ENCODE measurements around the gene XPO6.

XPO6 gene

DNA sequence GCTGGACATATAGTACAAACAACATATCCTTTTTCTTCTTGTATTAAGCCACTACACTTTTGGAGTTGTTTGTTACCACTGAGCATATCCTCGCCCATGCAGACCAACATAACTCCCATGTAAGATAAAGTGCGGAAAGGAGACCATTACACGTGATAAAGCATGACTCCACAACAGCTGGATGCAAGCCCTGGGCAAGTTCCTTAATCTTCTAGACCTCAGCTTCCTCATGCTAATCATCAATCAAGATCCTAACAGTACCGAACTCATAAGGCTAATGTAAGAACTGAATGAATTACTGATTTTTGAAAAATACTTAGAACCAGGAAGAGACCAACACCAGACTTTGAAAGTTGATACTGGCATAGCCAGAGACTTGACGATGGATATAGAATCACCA is 101.3 kb downstream of the XPO6 start:
- no peak for DNase-seq (ENCODE audit: low spot score)

DNA sequence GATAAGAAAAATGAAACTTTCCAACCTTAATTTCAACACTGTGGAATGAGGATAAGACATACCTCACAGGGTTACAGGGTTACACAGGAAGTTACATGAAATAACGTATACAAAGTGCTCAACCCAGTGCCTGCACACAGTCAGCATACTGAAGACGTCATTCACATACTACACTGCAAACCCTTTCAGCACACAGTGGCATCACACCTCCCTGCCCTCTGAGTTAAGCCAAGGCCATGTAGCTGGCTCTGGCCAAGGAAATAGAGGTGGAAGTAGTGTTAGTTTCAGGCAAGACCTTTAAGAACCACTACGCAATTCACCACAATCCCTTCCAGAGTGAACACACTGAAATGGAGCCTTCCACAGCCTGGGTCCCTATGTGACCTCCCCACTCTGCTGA is 101.7 kb downstream of the XPO6 start:
- DNase-seq (ENCODE audit: low spot score), result no peak

DNA sequence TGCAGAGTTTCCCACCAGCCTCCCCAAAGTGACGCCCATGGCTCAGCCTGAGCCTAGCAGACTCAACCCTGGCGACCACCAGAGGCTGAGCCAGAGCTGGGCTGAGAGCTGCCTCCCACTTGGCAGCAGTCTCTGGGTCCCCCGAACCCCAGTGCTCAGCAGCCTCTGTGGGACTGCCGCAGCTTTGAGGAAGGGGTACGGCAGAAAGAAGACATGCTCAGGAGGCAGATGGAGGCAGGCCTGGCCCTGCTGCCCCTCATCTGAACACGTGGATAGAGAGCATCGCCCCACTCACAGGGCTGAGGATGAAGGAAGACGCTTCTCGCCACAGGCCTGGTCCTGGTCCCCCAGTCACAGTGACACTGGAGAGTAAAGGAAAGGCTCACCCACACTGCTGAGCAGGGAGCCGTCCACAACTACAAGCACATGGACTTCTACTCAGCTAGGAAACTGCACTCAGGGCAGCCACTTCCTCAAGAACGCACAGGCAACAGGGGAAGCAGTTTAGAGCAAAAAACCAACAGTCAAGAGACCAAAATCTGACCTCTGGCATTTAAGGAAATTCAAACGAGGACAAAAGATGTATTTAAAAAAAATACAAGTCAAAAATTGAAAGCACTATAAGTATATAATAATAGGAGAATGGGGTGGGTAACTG is 103.0 kb downstream of the XPO6 start:
- DNase-seq (ENCODE audit: low spot score), result no peak

DNA sequence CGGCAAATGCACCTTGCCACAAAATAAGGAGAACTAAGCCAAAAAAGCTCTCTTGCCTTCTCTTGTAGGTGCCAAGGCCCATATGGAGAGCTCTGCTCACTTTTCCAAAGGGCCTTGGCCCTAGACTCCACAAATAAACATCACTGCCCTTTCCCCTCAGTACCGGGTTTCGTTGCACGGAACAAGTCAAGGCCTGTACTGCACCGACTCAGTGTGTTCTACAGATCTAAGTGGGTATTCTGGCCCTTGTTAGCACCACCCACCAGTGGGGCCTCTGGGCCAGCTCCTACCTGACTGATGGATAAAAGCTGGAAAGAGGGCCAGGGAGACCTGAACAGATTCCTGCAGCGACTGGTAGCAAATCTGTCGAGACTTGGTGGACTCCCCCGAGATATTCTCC is 104.5 kb downstream of the XPO6 start:
- DNase-seq (ENCODE audit: low spot score), result no peak

DNA sequence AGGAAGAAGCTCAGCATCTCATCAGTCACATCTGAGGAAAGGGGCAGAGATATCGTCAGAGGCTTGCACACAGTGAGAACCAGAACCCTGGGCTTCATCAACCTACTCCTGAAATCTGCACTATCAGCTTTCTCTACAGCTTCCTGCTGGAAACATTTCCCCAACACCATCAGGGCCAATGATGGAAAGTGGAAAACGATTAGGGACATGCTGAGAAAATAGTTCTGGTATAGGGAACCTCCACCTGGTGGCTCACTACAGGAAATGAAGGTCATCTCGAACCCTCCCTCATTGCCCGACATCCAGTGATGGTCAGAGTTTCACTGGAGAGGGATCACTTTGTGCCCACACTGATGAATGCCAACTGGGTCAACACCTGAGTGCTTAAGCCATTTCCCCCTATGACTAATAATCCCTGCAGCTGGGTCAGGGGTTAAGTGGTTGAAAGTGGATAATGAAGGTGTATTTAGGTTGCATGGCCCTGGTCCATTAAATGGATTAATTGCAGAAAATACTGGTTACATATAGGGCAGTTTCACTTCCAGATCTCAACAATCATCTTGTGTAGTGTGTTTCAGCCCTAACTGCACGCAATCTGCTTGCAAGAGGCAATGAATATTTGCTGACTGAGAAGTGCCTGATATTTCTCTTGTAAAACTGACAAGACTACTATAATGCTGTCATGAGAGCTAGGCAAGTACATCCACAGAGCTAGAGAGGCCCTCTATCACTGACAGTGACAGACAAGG is 105.1 kb downstream of the XPO6 start:
- no peak for DNase-seq (ENCODE audit: low spot score)

DNA sequence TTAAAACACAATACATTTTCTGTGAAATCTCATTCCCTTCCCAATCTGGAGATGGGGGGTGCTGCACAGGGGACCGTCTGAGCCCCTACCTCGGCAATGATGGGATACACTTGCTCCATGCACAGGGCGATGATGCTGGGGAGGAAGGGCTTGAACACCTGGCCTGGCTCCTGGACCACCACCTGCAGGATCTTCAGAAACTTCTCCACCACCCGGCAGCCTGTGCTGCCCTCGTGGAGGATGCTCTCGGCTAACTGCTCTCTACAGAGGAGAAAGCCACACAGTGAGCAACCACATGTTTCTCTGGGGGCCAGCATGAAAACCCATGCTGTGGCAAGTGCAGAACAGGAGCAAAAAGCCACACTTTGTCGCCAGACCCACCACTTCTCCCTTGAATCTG is 105.8 kb downstream of the XPO6 start:
- no peak for DNase-seq (ENCODE audit: low spot score)

DNA sequence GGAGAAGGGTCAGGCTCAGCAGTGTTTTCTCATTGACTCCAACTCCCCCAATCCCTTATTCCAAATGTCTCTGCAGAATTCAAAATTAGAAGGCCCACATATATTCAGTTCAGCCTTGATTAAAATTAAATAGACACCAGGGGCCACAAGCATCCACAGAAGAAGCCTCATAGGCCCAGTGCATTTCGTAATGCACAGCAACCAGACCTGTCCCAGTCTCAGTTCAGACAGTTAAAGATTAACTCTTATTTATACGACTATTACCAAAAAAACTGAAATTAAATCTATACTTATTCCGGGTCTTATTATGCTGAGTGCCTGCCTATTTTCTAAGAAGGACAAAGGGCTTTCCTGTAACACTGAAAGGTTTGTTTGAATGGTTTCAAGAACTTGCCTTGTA is 106.5 kb downstream of the XPO6 start:
- DNase-seq (ENCODE audit: low spot score), result no peak

DNA sequence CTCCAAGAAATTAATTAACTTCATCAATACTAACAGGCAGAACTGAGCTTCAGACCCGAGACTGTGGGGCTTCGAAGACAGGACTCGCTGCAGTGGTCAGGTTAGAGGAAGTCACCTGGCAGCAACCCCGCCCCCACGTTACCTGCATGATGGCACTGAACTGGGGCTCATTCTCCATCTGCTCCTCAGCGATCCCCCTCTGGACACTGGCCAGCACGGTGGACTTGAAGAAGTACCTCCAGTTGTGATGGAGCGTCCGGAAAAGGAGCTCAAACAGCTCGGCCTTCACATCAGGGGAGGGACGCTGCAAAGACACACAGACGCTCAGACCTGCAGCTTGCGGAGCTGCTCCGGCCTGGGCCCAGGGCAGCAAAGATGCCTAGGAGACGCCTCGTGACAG is 107.4 kb downstream of the XPO6 start:
- no peak for DNase-seq (ENCODE audit: low spot score)

DNA sequence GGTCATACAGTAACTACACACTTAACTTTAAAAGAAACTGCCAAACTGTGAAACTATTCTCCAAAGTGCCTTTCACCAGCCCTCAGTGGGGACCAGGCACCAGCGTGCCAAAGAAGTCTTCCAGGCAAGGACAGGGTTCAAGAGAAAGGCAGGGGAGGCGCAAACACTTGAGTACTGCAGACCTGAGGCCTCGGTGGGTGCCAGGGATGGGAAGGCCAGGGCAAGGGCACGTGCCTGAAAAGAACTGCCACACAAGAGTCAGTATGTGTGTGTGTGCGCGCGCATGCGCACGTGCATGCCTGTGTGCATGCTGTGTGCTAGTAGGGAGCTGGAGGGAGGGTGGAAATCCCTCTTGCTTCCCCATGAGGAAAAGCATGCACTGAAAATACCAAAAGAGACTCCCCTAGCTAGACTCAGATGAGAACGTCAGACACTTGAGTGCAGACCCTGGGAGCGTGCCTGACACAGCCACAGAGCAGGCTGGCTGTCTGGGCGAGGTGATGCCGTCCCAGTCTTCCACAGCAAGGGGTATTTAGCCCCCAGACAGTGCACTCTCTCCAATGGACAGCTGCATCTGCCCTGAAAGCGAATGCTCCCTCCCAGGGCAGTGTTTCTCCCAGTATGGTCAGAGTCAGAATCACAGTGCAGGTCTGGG is 108.1 kb downstream of the XPO6 start:
- no peak for DNase-seq (ENCODE audit: low spot score)

DNA sequence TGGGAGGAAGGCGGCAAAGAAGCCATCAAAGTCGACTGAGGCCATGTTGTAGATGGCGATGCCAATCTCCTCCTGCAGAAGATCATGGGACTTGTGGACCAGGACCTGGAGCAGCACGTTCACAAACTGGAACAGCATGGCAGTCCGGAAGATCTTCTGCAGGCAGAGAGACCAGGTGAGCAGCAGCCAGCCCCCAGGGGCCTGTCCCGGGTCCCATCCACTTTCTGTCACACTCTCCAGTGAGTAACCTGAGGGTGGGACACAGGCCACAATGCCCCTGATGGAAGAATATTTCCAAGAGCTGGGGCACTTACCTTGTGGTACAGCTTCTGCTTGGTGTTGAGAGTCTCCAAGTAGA is 110.3 kb downstream of the XPO6 start:
- DNase-seq (ENCODE audit: low spot score), result no peak

DNA sequence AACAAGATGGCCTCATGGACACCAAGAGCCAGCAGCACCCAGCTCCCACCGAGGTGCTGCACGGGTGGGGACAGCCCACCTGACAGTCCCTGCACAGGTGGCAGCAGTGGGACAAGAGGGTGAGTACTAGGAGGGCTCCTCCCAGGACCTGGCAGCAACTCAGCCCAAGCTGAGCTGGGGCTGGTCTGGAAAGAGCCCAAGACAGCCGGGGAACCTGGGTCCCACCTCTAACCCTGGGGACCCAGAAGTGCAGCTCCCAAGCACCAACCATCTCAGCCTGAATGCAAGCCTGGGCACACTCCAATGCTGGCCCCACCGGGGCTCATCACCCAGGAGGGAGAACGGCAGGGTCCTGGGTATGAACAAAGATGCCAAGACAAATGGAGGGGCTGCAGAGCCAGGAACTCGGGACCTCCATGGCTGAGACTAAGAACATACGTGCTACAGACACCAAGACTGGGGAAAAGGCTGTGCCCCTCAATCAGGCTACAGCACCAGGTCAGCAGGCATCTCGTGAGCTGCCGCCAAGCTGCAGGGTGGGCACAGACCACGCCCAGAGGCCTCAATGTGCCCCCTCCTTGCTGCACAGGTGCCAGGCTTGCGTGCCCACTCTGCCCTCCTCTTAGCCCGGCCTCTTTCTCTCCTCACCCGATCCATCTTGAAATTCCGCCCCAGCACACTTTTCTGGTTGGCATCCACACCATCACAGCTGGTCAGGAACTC is 110.8 kb downstream of the XPO6 start:
- DNase-seq (ENCODE audit: low spot score), result no peak

DNA sequence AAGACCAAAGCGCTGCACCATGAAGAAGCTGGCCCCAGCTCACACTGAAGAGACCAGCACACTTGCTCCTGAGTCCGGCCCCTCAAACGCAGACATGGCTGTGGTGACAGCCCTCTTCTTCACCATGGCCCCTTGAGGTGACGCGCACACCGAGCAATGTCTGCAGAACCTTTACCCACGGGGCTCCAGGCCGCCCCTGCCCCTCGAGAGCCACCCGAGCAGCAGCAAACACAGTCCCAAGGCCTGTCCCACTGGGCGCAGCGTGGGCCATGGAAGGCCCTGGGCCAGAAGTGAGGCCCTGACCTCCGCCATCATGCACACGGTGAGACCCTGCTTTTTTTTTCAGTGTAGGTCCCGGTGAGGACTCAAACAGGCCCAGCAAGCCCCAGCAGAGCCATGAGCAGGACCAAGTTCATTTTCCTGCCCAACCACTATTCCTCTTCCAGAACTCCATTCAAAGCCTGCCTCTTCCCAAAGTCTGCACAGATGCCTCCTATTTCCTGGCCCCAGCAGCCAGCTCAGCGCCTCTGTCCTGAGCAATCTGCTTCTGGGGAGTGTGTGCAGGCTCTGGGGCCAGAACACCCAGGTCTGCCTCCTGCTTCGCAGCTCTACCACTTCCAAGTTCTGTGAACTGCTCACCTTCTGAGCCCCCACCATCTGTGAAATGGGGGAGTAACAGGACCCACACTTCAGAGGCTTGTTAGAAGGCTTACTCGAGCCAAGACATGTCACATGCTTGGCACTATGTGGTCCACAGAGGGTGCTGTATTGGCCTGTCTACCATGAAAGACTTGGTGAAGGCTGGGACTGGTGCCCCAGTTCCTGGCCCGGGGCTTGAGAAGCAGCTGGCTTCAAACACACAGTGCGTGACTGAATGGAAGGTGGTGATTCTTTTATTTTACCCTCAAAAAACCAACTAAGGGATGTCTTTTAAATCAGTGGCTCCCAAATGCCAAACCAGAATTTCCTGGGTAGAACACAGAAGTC is 112.5 kb downstream of the XPO6 start:
- no peak for DNase-seq (ENCODE audit: low spot score)

DNA sequence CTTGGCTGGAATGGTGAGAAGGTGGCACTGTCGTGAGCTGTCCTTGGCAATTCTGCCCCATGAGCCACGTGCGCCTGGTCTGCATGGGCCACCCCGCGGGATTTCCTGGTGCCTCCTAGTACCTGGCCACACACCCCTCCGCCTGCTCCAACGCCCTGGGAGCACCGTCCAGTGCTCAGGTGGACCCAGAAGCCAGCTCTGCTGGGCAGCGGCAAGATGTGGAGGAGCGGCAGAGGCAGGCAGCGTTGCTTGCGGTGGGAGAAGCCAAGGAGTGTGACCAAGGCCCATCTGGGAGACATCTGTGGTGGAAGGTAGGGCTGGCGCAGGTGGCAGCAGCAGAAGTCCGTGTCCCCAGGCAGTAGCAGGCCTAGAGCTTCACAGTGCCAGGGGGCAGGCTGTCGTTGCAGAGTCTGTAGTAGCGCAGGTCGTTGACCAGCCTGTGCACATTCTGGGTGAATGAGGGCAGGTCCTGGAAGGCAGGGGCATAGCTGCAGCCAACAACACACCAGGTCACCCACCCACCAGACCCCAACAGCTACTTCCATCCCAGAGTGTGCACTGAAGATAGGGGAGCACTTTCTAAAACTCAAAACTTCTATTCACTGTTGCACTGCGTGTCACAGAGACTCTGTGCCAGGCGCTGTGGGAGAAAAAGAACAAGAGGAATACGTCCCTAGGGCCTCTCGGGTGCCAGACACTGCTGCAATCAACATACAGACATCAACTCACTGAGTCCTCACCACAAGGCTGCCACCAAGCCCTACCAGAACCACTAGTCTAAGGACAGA is 113.4 kb downstream of the XPO6 start:
- DNase-seq (ENCODE audit: low spot score), result no peak

DNA sequence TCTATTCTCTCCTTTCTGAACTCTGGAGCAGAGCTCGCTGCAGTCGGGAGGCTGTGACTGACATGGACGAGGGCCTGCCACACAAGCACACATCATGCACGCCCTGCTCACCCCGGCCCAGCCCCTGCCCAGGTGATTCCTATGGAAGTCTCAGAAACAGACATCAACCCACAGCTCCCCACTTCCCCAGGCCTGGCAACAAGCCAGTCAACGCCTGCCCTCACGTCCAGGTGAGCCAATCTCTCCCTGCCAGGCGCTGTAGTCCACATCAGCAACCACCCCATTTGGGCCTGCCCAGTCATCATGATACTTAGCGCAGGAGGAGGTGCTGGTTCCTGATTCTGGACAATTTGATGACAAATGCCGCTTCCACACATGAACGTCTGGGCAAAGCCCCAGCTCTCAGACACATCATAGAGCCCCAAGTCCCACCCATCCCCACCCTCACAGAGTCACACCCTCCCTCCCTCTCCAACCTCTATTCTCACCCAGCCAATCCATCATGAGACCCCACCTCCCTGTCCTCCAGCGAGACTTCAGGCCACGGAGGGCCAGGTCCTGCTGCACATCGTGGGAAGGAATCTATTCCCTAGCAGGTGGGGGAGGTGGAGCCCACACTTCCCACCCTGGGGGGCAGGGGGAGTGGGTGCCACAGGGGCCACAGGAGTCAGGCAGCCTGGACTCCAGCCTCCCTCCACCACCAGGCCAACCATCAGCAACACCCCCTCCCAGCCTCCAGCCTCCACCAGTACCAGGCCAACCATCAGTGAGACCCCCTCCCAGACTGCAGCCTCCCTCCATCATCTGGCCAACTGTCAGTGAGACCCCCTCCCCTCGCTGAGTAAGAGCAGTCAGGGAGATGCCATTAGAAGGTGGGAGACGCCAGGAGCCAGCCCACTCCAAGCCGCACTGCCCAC is 114.5 kb downstream of the XPO6 start:
- no peak for DNase-seq (ENCODE audit: low spot score)

DNA sequence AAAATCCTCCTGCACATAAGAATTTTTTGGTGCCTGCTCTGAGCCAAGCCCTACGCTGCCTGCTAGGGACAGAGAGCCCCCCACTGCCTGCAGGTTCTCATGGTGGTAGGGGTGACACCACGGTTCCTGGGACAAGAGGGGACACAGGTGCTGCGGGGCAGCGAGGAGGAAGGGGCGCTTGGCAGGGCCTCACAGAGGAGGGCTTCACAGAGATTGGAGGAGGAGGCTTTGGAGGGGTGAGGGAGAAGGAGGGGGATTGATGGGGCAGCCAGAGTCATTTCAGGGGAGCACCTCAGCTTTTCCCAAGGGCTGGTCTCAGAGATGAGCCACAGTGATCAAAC is 118.4 kb downstream of the XPO6 start:
- no peak for DNase-seq (ENCODE audit: low spot score)

DNA sequence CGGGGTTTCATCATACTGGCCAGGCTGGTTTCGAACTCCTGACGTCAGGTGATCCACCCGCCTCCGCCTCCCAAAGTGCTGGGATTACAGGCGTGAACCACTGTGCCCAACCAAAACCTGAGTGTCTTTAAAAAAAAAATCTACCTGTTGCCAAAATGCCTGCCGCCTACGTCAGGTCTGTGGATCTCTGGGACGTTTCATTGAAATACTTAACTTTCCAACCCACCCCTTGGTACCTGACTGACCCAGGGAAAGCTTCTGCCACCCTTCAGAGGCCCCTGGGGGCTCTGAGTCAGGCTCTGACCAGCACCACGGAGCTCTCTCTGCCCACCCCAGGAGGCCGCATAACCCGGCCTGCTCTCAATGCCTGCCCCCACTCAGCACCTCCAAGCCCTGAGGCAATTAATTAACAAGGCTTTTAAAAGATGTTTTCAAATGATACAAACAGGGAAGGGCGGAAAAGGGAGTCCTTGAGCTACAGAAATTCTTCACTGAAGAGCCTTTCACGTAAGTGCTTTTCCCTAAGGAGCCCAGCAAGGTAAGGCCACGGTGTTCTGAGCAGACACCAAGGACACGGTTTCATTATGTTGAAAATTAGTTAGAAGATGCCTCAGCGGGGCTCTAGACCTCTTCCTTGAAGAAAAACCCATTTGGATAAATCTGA is 118.9 kb downstream of the XPO6 start:
- no peak for DNase-seq (ENCODE audit: low spot score)

DNA sequence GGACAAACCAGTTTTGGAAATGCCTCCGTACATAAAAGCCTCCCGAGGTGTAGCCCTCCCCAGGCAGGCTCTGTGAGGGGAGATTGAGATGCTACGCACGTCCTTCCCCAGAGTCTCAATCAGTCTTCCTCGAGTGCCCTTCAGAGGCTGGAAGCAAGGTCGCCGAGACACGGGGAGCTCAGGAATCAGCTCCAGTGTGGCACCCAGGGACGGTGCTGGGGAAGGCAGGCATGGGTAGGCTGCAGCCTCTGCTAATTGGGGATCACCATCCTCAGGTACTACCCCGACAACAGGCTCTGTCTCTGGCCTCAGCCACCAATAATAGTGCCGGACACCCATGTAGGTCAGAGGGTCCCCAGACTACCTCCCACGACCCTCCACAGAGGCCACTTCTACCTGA is 120.1 kb downstream of the XPO6 start:
- no peak for DNase-seq (ENCODE audit: low spot score)

DNA sequence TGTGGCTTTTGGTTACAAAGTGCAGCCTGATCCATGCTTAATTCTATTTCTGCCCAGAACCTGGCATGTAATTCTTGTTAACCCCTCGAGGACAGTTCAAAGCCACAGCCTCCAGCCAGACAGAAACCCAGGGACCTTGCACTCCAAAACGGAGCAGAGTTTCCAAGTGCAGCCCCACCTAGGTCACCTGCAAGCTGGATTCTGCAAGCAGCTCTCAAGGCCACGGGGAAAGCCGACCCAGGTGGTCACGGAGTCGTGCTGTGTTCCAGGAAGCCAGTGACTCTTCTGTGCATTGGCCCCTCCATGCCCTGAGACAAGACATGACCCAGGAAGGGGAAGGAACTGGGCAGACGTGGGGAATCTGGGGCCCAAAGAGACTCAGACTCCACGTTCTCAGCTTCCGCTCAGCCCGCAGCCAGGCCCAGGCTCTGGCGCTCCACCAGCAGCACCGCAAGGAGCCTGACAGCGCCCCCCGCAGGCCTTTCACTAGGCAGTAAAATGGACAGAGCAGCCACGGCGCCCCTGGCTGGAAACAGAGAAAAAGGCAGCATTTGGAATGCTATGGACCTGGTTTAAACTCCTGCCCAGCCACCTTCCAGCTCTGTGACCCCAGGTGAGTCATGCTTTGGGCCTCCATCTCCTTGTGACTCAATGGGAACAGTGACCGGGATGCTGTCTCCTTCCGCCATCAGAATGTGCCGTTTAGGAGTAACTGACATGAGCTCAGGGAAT is 121.0 kb downstream of the XPO6 start:
- no peak for DNase-seq (ENCODE audit: low spot score)

DNA sequence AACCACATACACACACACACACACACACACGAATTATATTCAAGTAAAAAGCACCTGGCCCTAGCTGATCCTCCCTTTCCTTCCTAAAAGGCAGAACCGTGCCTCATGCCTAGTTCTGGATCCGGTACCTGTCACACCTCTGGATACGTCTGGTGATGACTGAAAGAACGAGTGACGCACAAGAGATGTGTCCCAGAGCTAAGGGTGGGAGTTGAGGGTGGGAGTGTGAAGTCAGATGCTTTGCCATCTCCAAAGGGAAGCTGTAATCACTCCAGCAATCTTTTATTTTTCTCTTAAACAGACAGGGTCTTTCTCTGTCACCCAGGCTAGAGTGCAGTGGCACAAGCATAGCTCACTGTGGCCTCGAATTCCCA is 121.8 kb downstream of the XPO6 start:
- no peak for DNase-seq (ENCODE audit: low spot score)
